ENCODE measurements around the gene ZNF473. TPM values are rescaled to one million over a fixed set of nuclear protein-coding genes. Genes with fewer than 3 reads are reported as not detected.

ZNF473 gene
- total RNA-seq = 8.9 and 9.7 TPM in 2 replicates
- 5.7 TPM for polyA plus RNA-seq (2012)

- peak; percentile 97 for DNase-seq (ENCODE audit: low read depth)
Observed at GRCh38 chr19:50025794-50026549, at the start of gene ZNF473. Gene ZNF473, plus strand, starts transcription at chr19:50026005. Its CDS starts 5,078 bp downstream, at chr19:50031083.

- DNase-seq (ENCODE audit: low read depth) = no peak
Observed at GRCh38 chr19:49976496-49976895, 49.3 kb upstream of the ZNF473 start.

GRCh38 chr19:49977076-49977475, 48.7 kb upstream of the ZNF473 start:
- DNase-seq (ENCODE audit: low read depth) = no peak

GRCh38 chr19:49977881-49978280, 47.9 kb upstream of the ZNF473 start:
- DNase-seq (ENCODE audit: low read depth) = no peak

GRCh38 chr19:49978324-49978723, 47.5 kb upstream of the ZNF473 start:
- no peak for DNase-seq (ENCODE audit: low read depth)

- DNase-seq (ENCODE audit: low read depth) = no peak
Observed at GRCh38 chr19:49981603-49982593, 43.9 kb upstream of the ZNF473 start.

- DNase-seq (ENCODE audit: low read depth) = peak; percentile 44
Observed at GRCh38 chr19:49983645-49984229, 42.1 kb upstream of the ZNF473 start.

- no peak for DNase-seq (ENCODE audit: low read depth)
Observed at GRCh38 chr19:49984491-49984890, 41.3 kb upstream of the ZNF473 start.

- DNase-seq (ENCODE audit: low read depth) = no peak
Observed at GRCh38 chr19:49985871-49986270, 39.9 kb upstream of the ZNF473 start.

- no peak for DNase-seq (ENCODE audit: low read depth)
Observed at GRCh38 chr19:49986354-49986753, 39.5 kb upstream of the ZNF473 start.

GRCh38 chr19:49987159-49987698, 38.6 kb upstream of the ZNF473 start:
- peak; percentile 94 for DNase-seq (ENCODE audit: low read depth)

GRCh38 chr19:49988007-49988406, 37.8 kb upstream of the ZNF473 start:
- DNase-seq (ENCODE audit: low read depth) = no peak

GRCh38 chr19:49988433-49988832, 37.4 kb upstream of the ZNF473 start:
- DNase-seq (ENCODE audit: low read depth) = no peak

- DNase-seq (ENCODE audit: low read depth) = no peak
Observed at GRCh38 chr19:49997709-49998108, 28.1 kb upstream of the ZNF473 start.

- DNase-seq (ENCODE audit: low read depth) = no peak
Observed at GRCh38 chr19:49999371-50000010, 26.3 kb upstream of the ZNF473 start.

- DNase-seq (ENCODE audit: low read depth) = no peak
Observed at GRCh38 chr19:50000038-50000840, 25.6 kb upstream of the ZNF473 start.

GRCh38 chr19:50000841-50001557, 24.8 kb upstream of the ZNF473 start:
- no peak for DNase-seq (ENCODE audit: low read depth)

GRCh38 chr19:50001775-50002174, 24.0 kb upstream of the ZNF473 start:
- DNase-seq (ENCODE audit: low read depth) = no peak

GRCh38 chr19:50002386-50002960, 23.3 kb upstream of the ZNF473 start:
- no peak for DNase-seq (ENCODE audit: low read depth)

All from myocyte (in vitro differentiated cells).